Measurements from ENCODE around the gene TGFBR2.

DNA sequence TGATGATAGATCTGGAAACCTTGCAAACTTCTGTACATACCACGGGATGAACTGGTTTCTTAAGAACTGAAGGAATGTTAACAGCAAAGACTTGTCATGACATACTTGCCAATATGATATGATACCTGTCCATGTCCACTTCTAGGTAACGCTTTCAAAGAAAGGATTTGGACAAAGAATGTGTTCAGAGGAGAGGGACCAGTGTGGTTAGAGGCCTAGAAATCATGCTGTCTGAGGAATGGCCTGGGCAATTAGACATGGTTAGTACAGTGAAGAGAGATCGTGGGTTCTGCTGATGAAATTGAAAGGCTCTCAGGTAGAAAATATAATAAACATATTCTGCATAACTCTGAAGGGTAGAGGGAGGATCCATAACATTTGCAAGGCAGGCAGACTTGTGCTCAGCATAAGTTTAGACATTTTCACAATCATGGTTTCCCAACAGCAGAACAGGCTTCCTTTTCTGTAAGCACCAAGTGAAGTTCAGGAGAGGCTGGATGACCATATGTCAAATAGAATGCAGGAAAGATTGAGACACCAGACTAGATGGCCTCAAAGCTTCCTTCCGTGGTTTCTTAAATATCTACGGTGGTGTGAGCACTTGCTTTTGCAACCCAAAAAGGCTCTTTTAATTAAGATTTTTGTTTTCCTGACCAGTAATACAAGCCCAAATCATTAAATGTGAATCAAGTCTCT lies 39.9 kb downstream of the TGFBR2 start:
- TF ChIP-seq POLR2A (IDR thresholded peaks at IDR 0.05) (no peak), CTCF (IDR thresholded peaks at IDR 0.05) (no peak)
